ENCODE measurements around the gene PAX9.

The PAX9 gene

DNA sequence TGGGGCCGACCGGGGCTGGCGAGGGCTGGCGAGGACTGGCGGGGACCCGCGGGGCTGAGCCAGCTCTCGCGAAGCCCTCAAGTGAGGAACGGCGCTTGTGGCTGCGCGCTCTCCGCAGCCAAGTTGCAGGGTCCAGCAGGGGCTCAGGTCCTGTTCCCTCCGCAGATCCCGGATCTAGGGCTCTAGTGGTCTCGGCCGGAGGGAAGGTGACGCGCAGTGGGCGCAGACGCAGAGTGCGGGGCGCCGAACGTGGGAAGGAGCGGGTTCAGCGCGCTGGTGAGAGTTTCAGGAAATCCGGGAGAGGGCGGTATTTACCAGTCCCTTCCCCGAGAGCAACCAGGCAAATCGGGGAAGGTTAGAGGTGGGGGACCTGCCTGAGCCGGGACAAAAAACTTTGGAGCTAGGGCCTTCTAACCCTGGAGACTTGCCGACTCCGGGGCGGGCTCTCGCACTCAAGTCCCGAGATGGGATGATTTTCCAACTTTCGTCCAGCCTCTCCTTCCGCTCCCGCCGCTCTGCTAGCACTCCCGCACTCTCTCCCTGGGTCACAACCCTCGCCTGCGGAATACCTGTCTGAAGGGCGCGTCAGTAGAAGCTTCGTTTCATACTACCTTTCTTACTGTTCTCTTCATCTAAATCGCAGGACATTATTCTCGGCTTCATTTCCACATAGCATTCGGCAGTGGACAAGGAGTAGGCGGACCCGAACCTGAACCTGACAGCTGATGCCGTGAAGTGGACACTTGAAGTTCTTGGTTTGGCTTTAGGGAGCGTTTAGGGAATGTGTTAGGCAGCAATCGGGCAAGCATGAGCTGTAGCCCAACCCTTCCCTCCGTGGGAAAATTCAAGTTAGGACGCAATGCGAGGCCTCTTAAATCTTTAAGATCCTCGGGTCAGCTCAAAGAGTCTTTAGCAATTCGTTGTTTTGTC, 13.6 kb upstream of the PAX9 start:
- peak; percentile 26 for DNase-seq (ENCODE audit: low spot score)

DNA sequence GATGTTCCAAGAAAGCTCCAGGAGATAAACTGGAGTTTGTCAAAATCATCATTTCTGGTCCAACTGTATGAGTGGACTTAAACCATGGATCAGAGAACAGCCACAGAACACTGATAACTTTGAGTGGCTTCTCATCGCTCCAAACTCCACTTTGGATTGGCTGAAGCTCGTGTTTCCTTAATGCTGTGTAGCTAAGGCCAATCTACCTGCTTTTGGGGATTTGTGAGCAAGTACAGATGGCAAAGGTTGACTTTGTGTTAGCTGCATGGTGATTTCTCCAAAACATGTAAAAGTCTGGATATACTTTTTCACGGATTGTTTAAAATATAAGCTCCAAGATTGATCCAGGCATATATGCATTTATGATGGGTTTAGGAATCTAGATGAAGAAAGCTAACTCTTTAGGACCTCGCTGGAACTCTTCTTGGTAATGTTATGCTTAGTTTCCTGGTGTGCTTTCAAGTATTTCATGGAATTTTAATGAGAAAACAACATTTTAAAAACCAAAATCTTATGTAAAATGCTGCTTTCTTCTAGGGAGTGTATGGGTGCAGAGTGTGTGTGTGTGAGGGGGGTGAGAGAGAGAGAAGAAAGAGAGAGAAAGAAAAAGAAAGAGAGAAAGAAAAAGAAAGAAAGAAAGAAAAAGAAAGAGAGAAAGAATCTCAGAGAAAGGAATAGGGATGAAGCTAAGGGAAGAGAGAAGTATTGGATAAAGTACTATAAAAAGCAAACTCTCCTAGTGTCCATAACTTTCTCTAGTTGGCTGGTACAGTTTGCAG, 11.6 kb upstream of the PAX9 start:
- TF ChIP-seq, protein P1, sequence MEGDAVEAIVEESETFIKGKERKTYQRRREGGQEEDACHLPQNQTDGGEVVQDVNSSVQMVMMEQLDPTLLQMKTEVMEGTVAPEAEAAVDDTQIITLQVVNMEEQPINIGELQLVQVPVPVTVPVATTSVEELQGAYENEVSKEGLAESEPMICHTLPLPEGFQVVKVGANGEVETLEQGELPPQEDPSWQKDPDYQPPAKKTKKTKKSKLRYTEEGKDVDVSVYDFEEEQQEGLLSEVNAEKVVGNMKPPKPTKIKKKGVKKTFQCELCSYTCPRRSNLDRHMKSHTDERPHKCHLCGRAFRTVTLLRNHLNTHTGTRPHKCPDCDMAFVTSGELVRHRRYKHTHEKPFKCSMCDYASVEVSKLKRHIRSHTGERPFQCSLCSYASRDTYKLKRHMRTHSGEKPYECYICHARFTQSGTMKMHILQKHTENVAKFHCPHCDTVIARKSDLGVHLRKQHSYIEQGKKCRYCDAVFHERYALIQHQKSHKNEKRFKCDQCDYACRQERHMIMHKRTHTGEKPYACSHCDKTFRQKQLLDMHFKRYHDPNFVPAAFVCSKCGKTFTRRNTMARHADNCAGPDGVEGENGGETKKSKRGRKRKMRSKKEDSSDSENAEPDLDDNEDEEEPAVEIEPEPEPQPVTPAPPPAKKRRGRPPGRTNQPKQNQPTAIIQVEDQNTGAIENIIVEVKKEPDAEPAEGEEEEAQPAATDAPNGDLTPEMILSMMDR (IDR thresholded peaks at IDR 0.05; ENCODE audit: extremely low read depth, insufficient read depth, missing control alignments), result no peak
- DNase-seq (ENCODE audit: low spot score), result no peak
- in situ Hi-C loops (cut with MboI; ENCODE audit: low pct_unique_long_range_greater_than_20kb, low sequenced_read_pairs, unreplicated experiment), result loop anchor here (10.0 to 25.0 kb wide), 2 partner anchors 135 to 937 kb away; partner anchors contain the start of genes FOXA1 and TTC6

More for the DNA sequence above, 13.6 kb upstream of the PAX9 start:
- in situ Hi-C loops (cut with MboI; ENCODE audit: low pct_unique_long_range_greater_than_20kb, low sequenced_read_pairs, unreplicated experiment), result no loop called here
- TF ChIP-seq, protein P1 (IDR thresholded peaks at IDR 0.05; ENCODE audit: extremely low read depth, insufficient read depth, missing control alignments), result peak; percentile 8

- DNase-seq (ENCODE audit: low spot score), result no peak
- in situ Hi-C loops (cut with MboI; ENCODE audit: low pct_unique_long_range_greater_than_20kb, low sequenced_read_pairs, unreplicated experiment), result loop anchor here (10.0 to 25.0 kb wide), 2 partner anchors 138 to 935 kb away; partner anchors contain the start of genes FOXA1 and TTC6
- TF ChIP-seq, protein P1 (IDR thresholded peaks at IDR 0.05; ENCODE audit: extremely low read depth, insufficient read depth, missing control alignments), result no peak
Observed at GRCh38 chr14:36652542-36653201, 9.0 kb upstream of the PAX9 start.

- in situ Hi-C loops (cut with MboI; ENCODE audit: low pct_unique_long_range_greater_than_20kb, low sequenced_read_pairs, unreplicated experiment), result loop anchor here (10.0 to 25.0 kb wide), 2 partner anchors 139 to 934 kb away; partner anchors contain the start of genes FOXA1 and TTC6
Observed at GRCh38 chr14:36653413-36653812, 8.2 kb upstream of the PAX9 start.

DNA sequence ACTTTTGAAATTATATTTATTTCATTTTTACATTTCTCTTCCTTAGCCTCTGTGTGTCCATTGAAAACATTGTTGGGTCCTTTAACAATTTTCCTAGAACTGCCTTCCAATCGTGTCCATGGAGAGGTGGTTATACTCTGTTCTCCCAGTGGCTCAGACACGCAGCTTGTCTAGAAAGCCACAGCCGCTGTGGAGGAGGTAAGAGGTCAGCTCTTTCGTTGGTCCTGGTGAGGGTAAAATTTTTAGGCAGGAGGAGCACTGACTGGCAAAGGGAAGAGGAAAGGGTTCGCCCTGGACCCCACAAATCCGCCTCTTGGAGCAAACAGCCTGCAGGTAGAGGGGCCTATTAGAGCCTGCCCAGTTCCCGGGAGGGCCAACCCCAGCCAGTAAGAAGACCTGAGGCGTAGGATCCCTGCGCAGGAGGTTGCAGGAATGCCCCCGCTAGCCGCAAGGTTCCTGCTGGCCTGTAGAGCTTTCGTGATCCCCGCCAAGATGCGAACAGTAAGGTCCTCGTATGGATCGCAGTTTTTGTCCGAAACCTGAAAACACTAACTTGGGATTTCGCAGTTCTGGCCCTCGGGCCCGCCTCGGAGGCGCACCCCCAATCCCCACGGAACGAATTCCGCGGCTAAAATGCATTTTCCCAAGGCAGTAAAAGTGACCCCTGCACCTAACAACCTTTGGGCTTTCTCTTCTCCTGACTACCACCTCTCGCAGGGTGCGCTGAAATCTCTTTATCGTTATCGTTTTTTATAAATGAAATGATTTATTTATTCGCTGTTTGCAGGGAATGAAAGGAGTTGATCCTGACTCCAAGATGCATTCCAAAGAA, 7.5 kb upstream of the PAX9 start:
- no peak for DNase-seq (ENCODE audit: low spot score)
- TF ChIP-seq, protein P1 (IDR thresholded peaks at IDR 0.05; ENCODE audit: extremely low read depth, insufficient read depth, missing control alignments), result no peak
- in situ Hi-C loops (cut with MboI; ENCODE audit: low pct_unique_long_range_greater_than_20kb, low sequenced_read_pairs, unreplicated experiment), result loop anchor here (10.0 to 25.0 kb wide), 2 partner anchors 139 to 933 kb away; partner anchors contain the start of genes FOXA1 and TTC6

More at GRCh38 chr14:36653413-36653812, 8.2 kb upstream of the PAX9 start:
- TF ChIP-seq, protein P1 (IDR thresholded peaks at IDR 0.05; ENCODE audit: extremely low read depth, insufficient read depth, missing control alignments), result no peak
- no peak for DNase-seq (ENCODE audit: low spot score)

Data from GM13977 (cell line).